Activated gamma-delta T cell (primary cell): Measurements from ENCODE around the gene MYBL2.
A peak's percentile ranks its signal among the peaks of the same experiment; 100 is the strongest.
"Not testable (repeated sequence)": the region's sequence is repeated elsewhere in the genome, so short reads cannot be mapped to it uniquely, and the experiment has no call there.

Source experiments
- DNase-seq: peaks from one replicate; lab custom pipeline; 2025; lab: John Stamatoyannopoulos, UW
- total RNA-seq, 2 donors: gene quantifications; one replicate each; lab custom pipeline; 2026; lab: John Stamatoyannopoulos, UW

MYBL2 gene
- 0.36 to 0.96 reads per million in 2 donors for total RNA-seq

GRCh38 chr20:43666376-43667328 lies at the start of gene MYBL2:
Gene MYBL2, plus strand, starts transcription at chr20:43667114. Its CDS starts 170 bp downstream, at chr20:43667284.
- DNase-seq, result peak; percentile 49

- DNase-seq, result no peak
Measured at GRCh38 chr20:43631598-43631997, 35.3 kb upstream of the MYBL2 start.

GRCh38 chr20:43636429-43636828 lies 30.5 kb upstream of the MYBL2 start:
- no peak for DNase-seq

GRCh38 chr20:43642548-43642947 lies 24.4 kb upstream of the MYBL2 start:
- no peak for DNase-seq

- DNase-seq, result no peak
Measured at GRCh38 chr20:43650997-43651525, 15.9 kb upstream of the MYBL2 start.

GRCh38 chr20:43651650-43652184 lies 15.2 kb upstream of the MYBL2 start:
- DNase-seq, result not testable (repeated sequence)

- no peak for DNase-seq
Measured at GRCh38 chr20:43653966-43654365, 12.9 kb upstream of the MYBL2 start.

GRCh38 chr20:43655176-43655575 lies 11.7 kb upstream of the MYBL2 start:
- not testable (repeated sequence) for DNase-seq

- DNase-seq, result no peak
Measured at GRCh38 chr20:43655937-43656336, 11.0 kb upstream of the MYBL2 start.

GRCh38 chr20:43658069-43658722 lies 8.7 kb upstream of the MYBL2 start:
- DNase-seq, result no peak

- DNase-seq, result no peak
Measured at GRCh38 chr20:43658723-43659419, 8.0 kb upstream of the MYBL2 start.

- no peak for DNase-seq
Measured at GRCh38 chr20:43662943-43663655, 3.8 kb upstream of the MYBL2 start.

GRCh38 chr20:43665466-43666176 lies 1.3 kb upstream of the MYBL2 start:
- DNase-seq, result no peak

- no peak for DNase-seq
Measured at GRCh38 chr20:43667341-43668132, 623 bp downstream of the MYBL2 start.

- DNase-seq, result no peak
Measured at GRCh38 chr20:43669332-43669731, 2.4 kb downstream of the MYBL2 start.

- no peak for DNase-seq
Measured at GRCh38 chr20:43670423-43670822, 3.5 kb downstream of the MYBL2 start.

GRCh38 chr20:43676368-43676767 lies 9.5 kb downstream of the MYBL2 start:
- DNase-seq, result no peak

- no peak for DNase-seq
Measured at GRCh38 chr20:43680981-43681380, 14.1 kb downstream of the MYBL2 start.

GRCh38 chr20:43681468-43681942 lies 14.6 kb downstream of the MYBL2 start:
- DNase-seq, result no peak
